ENCODE measurements around the gene PHLPP1.

DNA sequence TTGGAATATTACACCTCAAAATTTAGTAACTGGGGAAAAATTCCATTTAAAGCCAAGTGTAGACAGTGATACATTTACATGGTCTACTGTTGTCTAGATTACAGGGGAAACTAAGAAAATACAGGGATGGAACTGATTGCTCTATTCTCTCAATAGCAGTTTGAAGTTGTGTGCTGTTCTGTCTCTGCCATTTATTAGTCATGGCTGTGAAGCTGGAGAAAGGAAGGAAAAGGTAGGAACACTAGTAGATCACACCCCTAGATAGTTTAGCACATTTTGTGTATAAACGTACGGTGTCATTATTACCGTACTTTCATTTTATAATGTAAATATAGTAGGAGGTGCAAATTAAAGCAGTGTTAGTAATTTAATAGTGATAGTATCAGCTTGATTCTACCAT lies 170.5 kb downstream of the PHLPP1 start:
- no peak for TF ChIP-seq CTCF (conservative IDR thresholded peaks at IDR 0.05 in 1 of 2, IDR thresholded peaks at IDR 0.05 in 1 of 2; ENCODE audit: low read depth in 1 of 2, low read length in 2 of 2)
- TF ChIP-seq EZH2 (IDR thresholded peaks at IDR 0.05; ENCODE audit: low read length, missing control alignments) = no peak
